GM12873 (cell line): ENCODE results near the gene AADACL4.

Experiments
- TF ChIP-seq, protein P1 (sequence below): IDR thresholded peaks from 2 replicates; pipeline ENCODE4 v1.5.1; 2012; ENCODE audit warnings: low read depth, mild to moderate bottlenecking, moderate library complexity, low read length, control low read depth; ENCODE audit not compliant: insufficient read depth; ENCODE audit errors: missing control alignments

The AADACL4 gene

GRCh38 chr1:12599657-12600056 lies 44.2 kb upstream of the AADACL4 start:
- TF ChIP-seq, protein P1, sequence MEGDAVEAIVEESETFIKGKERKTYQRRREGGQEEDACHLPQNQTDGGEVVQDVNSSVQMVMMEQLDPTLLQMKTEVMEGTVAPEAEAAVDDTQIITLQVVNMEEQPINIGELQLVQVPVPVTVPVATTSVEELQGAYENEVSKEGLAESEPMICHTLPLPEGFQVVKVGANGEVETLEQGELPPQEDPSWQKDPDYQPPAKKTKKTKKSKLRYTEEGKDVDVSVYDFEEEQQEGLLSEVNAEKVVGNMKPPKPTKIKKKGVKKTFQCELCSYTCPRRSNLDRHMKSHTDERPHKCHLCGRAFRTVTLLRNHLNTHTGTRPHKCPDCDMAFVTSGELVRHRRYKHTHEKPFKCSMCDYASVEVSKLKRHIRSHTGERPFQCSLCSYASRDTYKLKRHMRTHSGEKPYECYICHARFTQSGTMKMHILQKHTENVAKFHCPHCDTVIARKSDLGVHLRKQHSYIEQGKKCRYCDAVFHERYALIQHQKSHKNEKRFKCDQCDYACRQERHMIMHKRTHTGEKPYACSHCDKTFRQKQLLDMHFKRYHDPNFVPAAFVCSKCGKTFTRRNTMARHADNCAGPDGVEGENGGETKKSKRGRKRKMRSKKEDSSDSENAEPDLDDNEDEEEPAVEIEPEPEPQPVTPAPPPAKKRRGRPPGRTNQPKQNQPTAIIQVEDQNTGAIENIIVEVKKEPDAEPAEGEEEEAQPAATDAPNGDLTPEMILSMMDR: no peak

DNA sequence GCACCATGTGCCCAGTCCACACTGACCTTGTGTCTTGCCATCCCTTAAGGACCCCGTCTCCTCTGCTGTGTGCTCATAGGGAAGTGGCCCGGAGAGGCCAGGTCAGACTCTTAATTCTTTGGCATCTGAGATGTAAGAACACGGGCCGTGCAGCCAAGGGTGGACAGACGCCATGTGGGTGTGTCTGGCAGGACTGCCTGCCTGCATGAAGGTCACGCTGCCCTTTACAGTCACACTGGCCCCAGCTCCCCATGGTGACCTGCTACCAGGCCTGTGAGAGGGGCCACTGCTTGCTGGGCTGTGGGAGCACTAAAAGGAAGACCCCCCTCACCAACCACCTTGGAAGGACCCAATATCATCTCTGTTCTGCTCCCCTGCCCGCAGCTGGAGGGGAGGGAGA lies 43.5 kb upstream of the AADACL4 start:
- TF ChIP-seq, protein P1: no peak

- TF ChIP-seq, protein P1: peak; percentile 67
Measured at GRCh38 chr1:12600880-12601633, 42.8 kb upstream of the AADACL4 start.

- TF ChIP-seq, protein P1: no peak
Measured at GRCh38 chr1:12601700-12602658, 41.9 kb upstream of the AADACL4 start.

- TF ChIP-seq, protein P1: no peak
Measured at GRCh38 chr1:12602659-12603024, 41.2 kb upstream of the AADACL4 start.

GRCh38 chr1:12603224-12603623 lies 40.7 kb upstream of the AADACL4 start:
- TF ChIP-seq, protein P1: no peak
